Thyroid gland (tissue), 4 donors: ENCODE measurements around the gene PARP6. TPM values are rescaled to one million over a fixed set of nuclear protein-coding genes. Genes with fewer than 3 reads are reported as not detected.
"Not testable (repeated sequence)": the region's sequence is repeated elsewhere in the genome, so short reads cannot be mapped to it uniquely, and the experiment has no call there.

Experiments used
- DNase-seq, 2 donors: peaks; one replicate each; pipeline ENCODE4 v3.0.0-alpha.2; 2019
- H3K27ac ChIP-seq, 3 donors: fragments of 200-600 bp; sonication (generic); 1 replicate in 2 of 3; 2 replicates in 1 of 3; pipeline ENCODE4 v1.5.1; 2016 to 2019; ENCODE audit warnings: mild to moderate bottlenecking in 1 of 3, moderate library complexity in 1 of 3
- H3K27me3 ChIP-seq: fragments of 200-600 bp; sonication (generic); one replicate; pipeline ENCODE4 v1.5.1; 2019
- H3K36me3 ChIP-seq, 2 donors: fragments of 200-600 bp; sonication (generic); one replicate each; pipeline ENCODE4 v1.5.1; 2016 to 2019
- H3K4me1 ChIP-seq, 2 donors: fragments of 200-600 bp; sonication (generic); one replicate each; pipeline ENCODE4 v1.5.1; 2017 to 2019
- H3K4me3 ChIP-seq, 3 donors: fragments of 200-600 bp; sonication (generic); replicated peaks in 1 of 3; 1 replicate in 2 of 3; 2 replicates in 1 of 3; pipeline ENCODE4 v1.5.1; 2016; ENCODE audit warnings: mild to moderate bottlenecking in 1 of 3
- H3K9me3 ChIP-seq: fragments of 200-600 bp; sonication (generic); one replicate; pipeline ENCODE4 v1.5.1; 2017
- CTCF ChIP-seq, 6 experiments: fragments of 200-600 bp in 3 of 6; fragments of 450-650 bp in 3 of 6; sonication (generic) in 3 of 6; IDR thresholded peaks; one replicate each; pipeline ENCODE4 v1.5.1; 2016 to 2019; ENCODE audit warnings: antibody characterized with exemption in 6 of 6, mild to moderate bottlenecking in 2 of 6, inconsistent platforms in 1 of 6, moderate library complexity in 1 of 6
- POLR2A ChIP-seq, 2 donors: fragments of 450-650 bp; IDR thresholded peaks; one replicate each; pipeline ENCODE4 v1.6.1; 2017; ENCODE audit warnings: antibody characterized with exemption in 2 of 2, mild to moderate bottlenecking in 2 of 2, moderate library complexity in 1 of 2
- WGBS, 2 donors: methylation state at CpG; one replicate each; pipeline ENCODE4 v1.1.5; 2017; 5-methylcytosine and 5-hydroxymethylcytosine counted together
- intact Hi-C: fragments of 100-400 bp; cut with DNase I; formaldehyde crosslinking; loops from one replicate; pipeline ENCODE4 v1.15.1; 2023
- total RNA-seq, 4 donors: library from RNA; depleted of rRNA; stranded (reverse); fragments of >200 nt; gene quantifications; one replicate each; pipeline ENCODE4 v1.2.3, GENCODE V29; 2016

Gene PARP6
- total RNA-seq, 4 donors from 2014 or later = 54.2 to 98.0 (median 70.4) TPM

DNA sequence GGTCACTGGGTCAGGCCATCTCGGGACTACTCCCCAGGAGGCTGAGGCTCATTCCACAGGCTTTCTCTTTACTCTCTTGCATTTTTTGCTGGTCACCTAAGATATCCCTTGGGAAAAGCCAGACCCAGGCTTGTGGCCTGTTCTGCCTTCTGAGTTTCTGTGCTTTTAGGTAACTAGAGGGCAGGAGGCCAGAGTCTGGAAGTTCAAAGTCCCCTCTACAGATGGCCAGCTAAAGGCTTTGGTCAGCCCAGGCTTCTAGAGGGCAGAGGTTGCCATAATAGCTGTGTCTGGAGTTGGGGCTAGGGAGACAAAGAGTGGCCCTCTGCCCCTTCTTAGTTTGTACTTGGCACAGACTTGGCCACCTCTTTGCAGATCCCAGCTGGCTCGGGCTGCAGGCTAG, 8.4 kb upstream of the PARP6 start:
- TF ChIP-seq POLR2A (IDR thresholded peaks at IDR 0.05) (no peak), CTCF (IDR thresholded peaks at IDR 0.05) (no peak)
- Histone ChIP-seq H3K9me3 (no peaks in the 10 kb centered on the region), H3K4me3 (no peak overlapping the region), H3K27ac (no peak overlapping the region), H3K4me1 (no peaks in the 10 kb centered on the region), H3K36me3 (no peaks in the 10 kb centered on the region), H3K27me3 (no peaks in the 10 kb centered on the region)
- no peak for DNase-seq
- 65 to 70% methylated on average over 2 of the region's 2 CpGs for WGBS, 2 donors
- intact Hi-C loops = no loop called here

DNA sequence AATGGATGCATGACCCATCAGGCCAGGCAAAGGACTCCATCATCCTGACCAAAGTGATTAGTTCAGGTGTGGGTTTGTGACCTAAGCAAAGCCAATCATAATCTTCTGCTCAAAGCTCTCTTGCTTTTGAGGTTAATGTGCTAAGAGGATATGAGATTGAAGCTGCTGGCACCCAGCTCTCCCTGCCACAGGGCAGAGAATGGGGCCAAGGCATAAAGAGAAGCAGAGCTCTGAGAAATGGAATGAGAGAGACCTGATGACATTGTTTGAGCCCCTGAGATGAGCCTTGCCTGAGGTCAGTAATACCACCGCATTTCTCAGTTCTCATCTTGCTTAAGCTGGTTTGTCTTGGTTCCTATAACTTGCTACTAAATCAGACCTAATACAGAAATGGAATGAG, 6.4 kb upstream of the PARP6 start:
- intact Hi-C loops = no loop called here
- TF ChIP-seq POLR2A (IDR thresholded peaks at IDR 0.05) (no peak), CTCF (IDR thresholded peaks at IDR 0.05) (no peak)
- Histone ChIP-seq H3K4me1 (no peaks in the 10 kb centered on the region), H3K27ac (no peak overlapping the region), H3K27me3 (no peaks in the 10 kb centered on the region), H3K4me3 (no peak overlapping the region), H3K36me3 (no peaks in the 10 kb centered on the region), H3K9me3 (no peaks in the 10 kb centered on the region)
- DNase-seq = no peak
- WGBS, 2 donors = 82 to 88% methylated on average over 1 of the region's 1 CpG

- intact Hi-C loops = no loop called here
- Histone ChIP-seq H3K27me3 (no peaks in the 10 kb centered on the region), H3K4me1 (peaks cover 6 to 10% of the 10 kb centered on the region in 2 donors), H3K36me3 (no peaks in the 10 kb centered on the region), H3K9me3 (no peaks in the 10 kb centered on the region), H3K4me3 (no peak overlapping the region), H3K27ac (no peak overlapping the region)
- TF ChIP-seq POLR2A (IDR thresholded peaks at IDR 0.05) = no peak
- no peak for TF ChIP-seq CTCF (IDR thresholded peaks at IDR 0.05)
- no peak for DNase-seq
Measured at GRCh38 chr15:72276326-72276700, 4.0 kb upstream of the PARP6 start.

GRCh38 chr15:72275635-72276325, 3.4 kb upstream of the PARP6 start:
- intact Hi-C loops, H3K4me3 ChIP-seq, H3K27me3 ChIP-seq, DNase-seq, H3K36me3 ChIP-seq, H3K9me3 ChIP-seq, H3K27ac ChIP-seq: not testable (repeated sequence)
- peaks cover 9 to 15% of the 10 kb centered on the region in 2 donors for H3K4me1 ChIP-seq

- Histone ChIP-seq H3K36me3 (no peaks in the 10 kb centered on the region), H3K27me3 (no peaks in the 10 kb centered on the region), H3K4me1 (peaks cover 9 to 21% of the 10 kb centered on the region in 2 donors), H3K27ac (peak overlapping the region in 2 of 3 donors; percentile 27 to 70), H3K4me3 (peak overlapping the region in 1 of 3 donors; percentile 5), H3K9me3 (no peaks in the 10 kb centered on the region)
- TF ChIP-seq CTCF (IDR thresholded peaks at IDR 0.05) (peak in 1 of 6 experiments; percentile 0), POLR2A (IDR thresholded peaks at IDR 0.05) (no peak)
- WGBS, 2 donors = 44 to 51% methylated on average over 9 to 10 of the region's 10 CpGs
- DNase-seq = no peak
- intact Hi-C loops = loop anchor here (5.0 kb wide), 1 partner anchor 71 kb away; no protein-coding TSS in a partner anchor
Measured at GRCh38 chr15:72272997-72273352, 621 bp upstream of the PARP6 start.
